ENCODE data around the gene FBXL15. TPM values are rescaled to one million over a fixed set of nuclear protein-coding genes. Genes with fewer than 3 reads are reported as not detected.

The FBXL15 gene
- total and polyA plus RNA-seq, 2 of the 4 experiments (the other 2 are of a cell fraction): 3.0 to 8.4 TPM

GRCh38 chr10:102413806-102414561 lies 6.7 kb upstream of the FBXL15 start:
- H2BK120ac ChIP-seq (ENCODE audit: low read depth, low read length): no peak overlapping the region
- H3K14ac ChIP-seq (replicated peaks; ENCODE audit: low read depth, low read length): no peak overlapping the region
- H3K4me1 ChIP-seq (ENCODE audit: control insufficient read depth, insufficient read depth, low read length): peaks cover 8% of the 10 kb centered on the region; the same call in 1 of the 2 replicates
- no peak overlapping the region for H3K23ac ChIP-seq (ENCODE audit: low read depth, low read length)
- ATAC-seq (ENCODE audit: low read depth) (no peak), DNase-seq (no peak)
- no TSS peak for BruUV-seq (replicated peaks)
- WGBS, 2 experiments (ENCODE audit: extremely low coverage in 2 of 2, insufficient read length in 1 of 2): 0% methylated on average over 1 of the region's 16 CpGs; no CpG with 5 or more reads in 1 of the 2 experiments
- no peaks in the 10 kb centered on the region for H4K20me1 ChIP-seq (ENCODE audit: insufficient read depth, low read length)
- H3K27ac ChIP-seq (ENCODE audit: insufficient read depth, low read length): no peak overlapping the region
- H3K4me2 ChIP-seq (ENCODE audit: low read depth, low read length): no peak overlapping the region
- ChIA-PET CTCF (no interaction called here), POLR2A (ENCODE audit: unreplicated experiment) (no interaction called here)
- H2BK15ac ChIP-seq (ENCODE audit: low read depth, low read length): no peak overlapping the region
- in situ Hi-C loops (cut with MboI; ENCODE audit: low sequenced_read_pairs): no loop called here
- H3K4me3 ChIP-seq (ENCODE audit: insufficient read depth, low read depth, low read length): no peak overlapping the region
- no peak overlapping the region for H4K91ac ChIP-seq (ENCODE audit: insufficient read depth, low read depth, low read length)
- no peak overlapping the region for H3K56ac ChIP-seq (ENCODE audit: extremely low read depth, insufficient read depth, low read length)
- no peak overlapping the region for H2AK9ac ChIP-seq (replicated peaks; ENCODE audit: low read depth, low read length, poor library complexity)
- no peak overlapping the region for H3K9ac ChIP-seq (ENCODE audit: low read depth, low read length)
- peaks cover 72% of the 10 kb centered on the region for H3K27me3 ChIP-seq (ENCODE audit: control insufficient read depth, insufficient read depth, low read length)
- dilution Hi-C loops (cut with HindIII; ENCODE audit: low sequenced_read_pairs, unreplicated experiment): no loop called here
- H4K5ac ChIP-seq (ENCODE audit: low read depth, low read length): no peak overlapping the region
- no peak overlapping the region for H2AFZ ChIP-seq (replicated peaks; ENCODE audit: low read length, poor library complexity)
- H2BK5ac ChIP-seq (ENCODE audit: low read depth, low read length, poor library complexity, severe bottlenecking): no peak overlapping the region
- H3K36me3 ChIP-seq (ENCODE audit: control insufficient read depth, insufficient read depth, low read length): no peaks in the 10 kb centered on the region
- no peak overlapping the region for H2BK20ac ChIP-seq (ENCODE audit: low read depth, low read length)
- intact Hi-C loops (cut with micrococcal nuclease): no loop called here
- no peak overlapping the region for H4K8ac ChIP-seq (ENCODE audit: low read depth in 2 of 2, low read length in 2 of 2)
- H3K9me1 ChIP-seq (ENCODE audit: insufficient read depth, low read length): peaks cover 8% of the 10 kb centered on the region; the same call in 1 of the 2 replicates
- H3K9me3 ChIP-seq (ENCODE audit: control insufficient read depth, insufficient read depth, low read length): no peaks in the 10 kb centered on the region
- H3K79me1 ChIP-seq (ENCODE audit: low read depth in 1 of 2, low read length in 2 of 2): peaks cover 0 to 4% of the 10 kb centered on the region in 2 experiments; a peak in 1 of 4 replicates
- no peak overlapping the region for H2AK5ac ChIP-seq (ENCODE audit: low read depth, low read length)
- no peak for TF ChIP-seq RFX5 (IDR thresholded peaks at IDR 0.05; ENCODE audit: low read depth, low read length)
- H3K4ac ChIP-seq (ENCODE audit: low read depth, low read length): no peak overlapping the region
- H3K18ac ChIP-seq (ENCODE audit: low read depth, low read length): no peak overlapping the region
